Breast epithelium (tissue), 3 donors: ENCODE data around the gene LRRTM4.

Experiments
- POLR2A ChIP-seq: fragments of 450-650 bp; IDR thresholded peaks from one replicate; pipeline ENCODE4 v1.6.1; 2016; ENCODE audit warnings: antibody characterized with exemption, mild to moderate bottlenecking, moderate library complexity
- POLR2AphosphoS5 ChIP-seq, 3 donors: sonication (generic); formaldehyde crosslinking; IDR thresholded peaks; one replicate each; pipeline ENCODE4 v1.6.1; 2017; ENCODE audit warnings: antibody characterized with exemption in 3 of 3
- TF ChIP-seq, protein P1 (sequence below), 3 donors: fragments of 450-650 bp; IDR thresholded peaks; one replicate each; pipeline ENCODE4 v1.5.1; 2016 to 2017; ENCODE audit warnings: antibody characterized with exemption in 3 of 3, mild to moderate bottlenecking in 3 of 3, moderate library complexity in 3 of 3

DNA sequence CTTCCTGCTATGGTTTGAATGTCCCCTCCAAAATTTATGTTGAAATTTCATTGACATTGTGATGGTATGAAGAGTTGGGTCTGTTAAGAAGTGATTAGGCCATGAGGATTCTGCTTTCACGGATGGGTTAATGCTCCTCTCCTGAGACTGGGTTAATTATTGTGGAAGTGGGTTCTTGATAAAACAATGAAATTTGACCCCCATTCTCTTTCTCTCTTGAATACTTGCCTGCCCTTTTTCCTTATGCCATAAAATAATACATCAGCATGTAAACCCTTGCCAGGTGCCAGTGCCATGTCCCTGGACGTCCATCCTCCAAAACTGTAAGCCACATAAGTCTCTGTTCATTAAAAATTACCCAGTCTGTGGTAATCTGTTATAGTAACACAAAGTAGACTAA is 352.8 kb downstream of the LRRTM4 start:
- TF ChIP-seq, protein P1, sequence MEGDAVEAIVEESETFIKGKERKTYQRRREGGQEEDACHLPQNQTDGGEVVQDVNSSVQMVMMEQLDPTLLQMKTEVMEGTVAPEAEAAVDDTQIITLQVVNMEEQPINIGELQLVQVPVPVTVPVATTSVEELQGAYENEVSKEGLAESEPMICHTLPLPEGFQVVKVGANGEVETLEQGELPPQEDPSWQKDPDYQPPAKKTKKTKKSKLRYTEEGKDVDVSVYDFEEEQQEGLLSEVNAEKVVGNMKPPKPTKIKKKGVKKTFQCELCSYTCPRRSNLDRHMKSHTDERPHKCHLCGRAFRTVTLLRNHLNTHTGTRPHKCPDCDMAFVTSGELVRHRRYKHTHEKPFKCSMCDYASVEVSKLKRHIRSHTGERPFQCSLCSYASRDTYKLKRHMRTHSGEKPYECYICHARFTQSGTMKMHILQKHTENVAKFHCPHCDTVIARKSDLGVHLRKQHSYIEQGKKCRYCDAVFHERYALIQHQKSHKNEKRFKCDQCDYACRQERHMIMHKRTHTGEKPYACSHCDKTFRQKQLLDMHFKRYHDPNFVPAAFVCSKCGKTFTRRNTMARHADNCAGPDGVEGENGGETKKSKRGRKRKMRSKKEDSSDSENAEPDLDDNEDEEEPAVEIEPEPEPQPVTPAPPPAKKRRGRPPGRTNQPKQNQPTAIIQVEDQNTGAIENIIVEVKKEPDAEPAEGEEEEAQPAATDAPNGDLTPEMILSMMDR (IDR thresholded peaks at IDR 0.05): no peak
- TF ChIP-seq POLR2A (no peak), POLR2AphosphoS5 (IDR thresholded peaks at IDR 0.05) (no peak)
